Activated CD4-positive, alpha-beta T cell treated with anti-CD3 and anti-CD28 coated beads, Interleukin-2, amount 50 U/mL, for 16 hours (primary cell): ENCODE data around the gene PDZD7.
"Not testable (repeated sequence)": the region's sequence is repeated elsewhere in the genome, so short reads cannot be mapped to it uniquely, and the experiment has no call there.

ENCODE experiments used
- DNase-seq: peaks from one replicate; pipeline ENCODE4 v3.0.0-alpha.2; 2020

PDZD7 gene

GRCh38 chr10:100979791-100980272, 51.1 kb downstream of the PDZD7 start:
- no peak for DNase-seq

- no peak for DNase-seq
These were observed 52.1 kb downstream of the PDZD7 start for GRCh38 chr10:100978901-100979195.

GRCh38 chr10:100978121-100978900, 52.6 kb downstream of the PDZD7 start:
- no peak for DNase-seq

GRCh38 chr10:100977436-100977835, 53.5 kb downstream of the PDZD7 start:
- DNase-seq = no peak

GRCh38 chr10:100976906-100977305, 54.0 kb downstream of the PDZD7 start:
- DNase-seq = no peak

GRCh38 chr10:100975397-100975796, 55.5 kb downstream of the PDZD7 start:
- not testable (repeated sequence) for DNase-seq

GRCh38 chr10:100972904-100973535, 57.9 kb downstream of the PDZD7 start:
- no peak for DNase-seq

- DNase-seq = no peak
These were observed 58.6 kb downstream of the PDZD7 start for GRCh38 chr10:100972115-100972903.

- no peak for DNase-seq
These were observed 59.8 kb downstream of the PDZD7 start for GRCh38 chr10:100970914-100971811.

GRCh38 chr10:100970076-100970913, 60.6 kb downstream of the PDZD7 start:
- DNase-seq = no peak

GRCh38 chr10:100969187-100970075, 61.5 kb downstream of the PDZD7 start, which contains the start of gene SEMA4G:
TSS of gene SEMA4G (plus strand) at chr10:100969504. CDS start at chr10:100972913, 3,409 bp downstream.
- DNase-seq = peak; percentile 14

- DNase-seq = no peak
These were observed 62.1 kb downstream of the PDZD7 start for GRCh38 chr10:100968863-100969186.

- DNase-seq = no peak
These were observed 62.7 kb downstream of the PDZD7 start for GRCh38 chr10:100968062-100968736.

GRCh38 chr10:100967332-100967731, 63.6 kb downstream of the PDZD7 start:
- DNase-seq = no peak

GRCh38 chr10:100966887-100967286, 64.0 kb downstream of the PDZD7 start:
- no peak for DNase-seq

- no peak for DNase-seq
These were observed 65.1 kb downstream of the PDZD7 start for GRCh38 chr10:100965820-100966219.

- DNase-seq = no peak
These were observed 67.1 kb downstream of the PDZD7 start for GRCh38 chr10:100963826-100964225.

- DNase-seq = no peak
These were observed 68.4 kb downstream of the PDZD7 start for GRCh38 chr10:100962351-100963080.

- DNase-seq = no peak
These were observed 70.7 kb downstream of the PDZD7 start for GRCh38 chr10:100960251-100960650.
